ENCODE data around the gene PLAGL1.
"Not testable (repeated sequence)": the region's sequence is repeated elsewhere in the genome, so short reads cannot be mapped to it uniquely, and the experiment has no call there.

Gene PLAGL1

GRCh38 chr6:144008120-144008811 is at the start of gene PLAGL1:
Gene PLAGL1 (minus strand): TSS chr6:144008259. CDS start chr6:143948136, 60,123 bp downstream.
- TF ChIP-seq CTCF (IDR thresholded peaks at IDR 0.05; ENCODE audit: insufficient read depth, low read depth, low read length, missing control alignments), result no peak
- DNase-seq (ENCODE audit: low read depth), result peak; percentile 35
- peak within 1 kb of the TSS; percentile 40 for H3K4me3 ChIP-seq (ENCODE audit: low read depth, low read length)

GRCh38 chr6:144055121-144055931 is 47.3 kb upstream of the PLAGL1 start:
- peak; percentile 67 for DNase-seq (ENCODE audit: low read depth)
- no peak for TF ChIP-seq CTCF (IDR thresholded peaks at IDR 0.05; ENCODE audit: insufficient read depth, low read depth, low read length, missing control alignments)
- H3K4me3 ChIP-seq (ENCODE audit: low read depth, low read length), result peak overlapping the region; percentile 58

GRCh38 chr6:144053601-144054000 is 45.5 kb upstream of the PLAGL1 start:
- no peak overlapping the region for H3K4me3 ChIP-seq (ENCODE audit: low read depth, low read length)
- TF ChIP-seq CTCF (IDR thresholded peaks at IDR 0.05; ENCODE audit: insufficient read depth, low read depth, low read length, missing control alignments), result no peak
- DNase-seq (ENCODE audit: low read depth), result no peak

GRCh38 chr6:144052488-144052887 is 44.4 kb upstream of the PLAGL1 start:
- DNase-seq (ENCODE audit: low read depth), result no peak
- TF ChIP-seq CTCF (IDR thresholded peaks at IDR 0.05; ENCODE audit: insufficient read depth, low read depth, low read length, missing control alignments), result no peak
- H3K4me3 ChIP-seq (ENCODE audit: low read depth, low read length), result no peak overlapping the region

- no peak for TF ChIP-seq CTCF (IDR thresholded peaks at IDR 0.05; ENCODE audit: insufficient read depth, low read depth, low read length, missing control alignments)
- no peak for DNase-seq (ENCODE audit: low read depth)
- no peak overlapping the region for H3K4me3 ChIP-seq (ENCODE audit: low read depth, low read length)
Observed at GRCh38 chr6:144049386-144049785, 41.3 kb upstream of the PLAGL1 start.

- H3K4me3 ChIP-seq (ENCODE audit: low read depth, low read length), result no peak overlapping the region
- no peak for DNase-seq (ENCODE audit: low read depth)
- TF ChIP-seq CTCF (IDR thresholded peaks at IDR 0.05; ENCODE audit: insufficient read depth, low read depth, low read length, missing control alignments), result no peak
Observed at GRCh38 chr6:144047688-144048087, 39.6 kb upstream of the PLAGL1 start.

DNA sequence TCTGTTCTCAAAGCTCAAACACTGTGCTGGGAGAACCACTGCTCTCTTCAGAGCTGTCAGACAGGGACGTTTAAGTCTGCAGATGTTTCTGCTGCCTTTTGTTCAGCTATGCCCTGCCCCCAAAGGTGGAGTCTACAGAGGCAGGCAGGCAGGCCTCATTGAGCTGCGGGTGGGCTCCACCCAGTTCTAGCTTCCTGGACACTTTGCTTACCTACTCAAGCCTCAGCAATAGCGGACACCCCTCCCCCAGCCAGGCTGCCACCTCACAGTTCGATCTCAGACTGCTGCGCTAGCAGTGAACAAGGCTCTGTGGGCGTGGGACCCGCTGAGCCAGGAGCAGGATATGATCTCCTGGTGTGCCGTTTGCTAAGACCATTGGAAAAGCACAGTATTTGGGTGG is 38.6 kb upstream of the PLAGL1 start:
- not testable (repeated sequence) for H3K4me3 ChIP-seq (ENCODE audit: low read depth, low read length); DNase-seq (ENCODE audit: low read depth)

DNA sequence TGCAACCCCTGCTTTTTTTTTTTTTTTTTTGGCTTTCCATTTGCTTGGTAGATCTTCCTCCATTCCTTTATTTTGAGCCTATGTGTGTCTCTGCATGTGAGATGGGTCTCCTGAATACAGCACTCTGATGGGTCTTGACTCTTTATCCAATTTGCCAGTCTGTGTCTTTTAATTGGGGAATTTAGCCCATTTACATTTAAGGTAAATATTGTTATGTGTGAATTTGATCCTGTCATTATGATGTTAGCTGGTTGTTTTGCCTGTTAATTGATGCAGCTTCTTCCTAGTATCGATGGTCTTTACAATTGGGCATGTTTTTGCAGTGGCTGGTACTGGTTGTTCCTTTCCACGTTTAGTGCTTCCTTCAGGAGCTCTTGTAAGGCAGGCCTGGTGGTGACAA is 36.9 kb upstream of the PLAGL1 start:
- H3K4me3 ChIP-seq (ENCODE audit: low read depth, low read length), result not testable (repeated sequence)

More for the DNA sequence above, 36.9 kb upstream of the PLAGL1 start:
- DNase-seq (ENCODE audit: low read depth), result not testable (repeated sequence)

Data from GM12865 (cell line).